Measurements from ENCODE around the gene CCT8. TPM values are rescaled to one million over a fixed set of nuclear protein-coding genes. Genes with fewer than 3 reads are reported as not detected.

CCT8 gene
- total RNA-seq, 1 donor from 2014 or later: 104 TPM

- Histone ChIP-seq H3K4me3 (no peak overlapping the region), H3K4me1 (no peaks in the 10 kb centered on the region), H3K9me3 (replicated peaks) (no peaks in the 10 kb centered on the region), H3K27me3 (ENCODE audit: low read depth) (no peaks in the 10 kb centered on the region), H3K27ac (replicated peaks) (no peak overlapping the region), H3K36me3 (no peaks in the 10 kb centered on the region)
- no peak for DNase-seq
- no peak for TF ChIP-seq CTCF (IDR thresholded peaks at IDR 0.05; ENCODE audit: borderline replicate concordance)
- intact Hi-C loops (cut with micrococcal nuclease): loop anchor here (10.0 kb wide), 1 partner anchor 48 kb away; no protein-coding TSS in a partner anchor
Observed at GRCh38 chr21:29096218-29097015, 23.0 kb upstream of the CCT8 start.

GRCh38 chr21:29092102-29092959 lies 18.9 kb upstream of the CCT8 start:
- Histone ChIP-seq H3K9me3 (replicated peaks) (no peaks in the 10 kb centered on the region), H3K27me3 (ENCODE audit: low read depth) (no peaks in the 10 kb centered on the region), H3K36me3 (no peaks in the 10 kb centered on the region), H3K27ac (replicated peaks) (no peak overlapping the region), H3K4me1 (peaks cover 8% of the 10 kb centered on the region), H3K4me3 (no peak overlapping the region)
- intact Hi-C loops (cut with micrococcal nuclease): loop anchor here (10.0 kb wide), 1 partner anchor 52 kb away; no protein-coding TSS in a partner anchor
- DNase-seq: no peak
- no peak for TF ChIP-seq CTCF (IDR thresholded peaks at IDR 0.05; ENCODE audit: borderline replicate concordance)

- H3K4me3 ChIP-seq: no peak overlapping the region
- H3K9me3 ChIP-seq (replicated peaks): no peaks in the 10 kb centered on the region
- H3K27ac ChIP-seq (replicated peaks): no peak overlapping the region
Observed at GRCh38 chr21:29091033-29091432, 17.6 kb upstream of the CCT8 start.

GRCh38 chr21:29085106-29085752 lies 11.8 kb upstream of the CCT8 start:
- Histone ChIP-seq H3K27ac (replicated peaks) (peak overlapping the region; percentile 14), H3K9me3 (replicated peaks) (no peaks in the 10 kb centered on the region), H3K27me3 (ENCODE audit: low read depth) (no peaks in the 10 kb centered on the region), H3K4me1 (peaks cover 20% of the 10 kb centered on the region), H3K36me3 (no peaks in the 10 kb centered on the region), H3K4me3 (no peak overlapping the region)
- no peak for DNase-seq
- intact Hi-C loops (cut with micrococcal nuclease): no loop called here
- no peak for TF ChIP-seq CTCF (IDR thresholded peaks at IDR 0.05; ENCODE audit: borderline replicate concordance)

More at GRCh38 chr21:29091033-29091432, 17.6 kb upstream of the CCT8 start:
- Histone ChIP-seq H3K36me3 (no peaks in the 10 kb centered on the region), H3K27me3 (ENCODE audit: low read depth) (no peaks in the 10 kb centered on the region), H3K4me1 (peaks cover 8% of the 10 kb centered on the region)
- intact Hi-C loops (cut with micrococcal nuclease): loop anchor here (2.0 to 10.0 kb wide), 2 partner anchors 54 to 282 kb away; no protein-coding TSS in a partner anchor
- DNase-seq: no peak
- no peak for TF ChIP-seq CTCF (IDR thresholded peaks at IDR 0.05; ENCODE audit: borderline replicate concordance)

- Histone ChIP-seq H3K4me1 (peaks cover 18% of the 10 kb centered on the region), H3K4me3 (no peak overlapping the region), H3K36me3 (no peaks in the 10 kb centered on the region), H3K27ac (replicated peaks) (no peak overlapping the region), H3K27me3 (ENCODE audit: low read depth) (no peaks in the 10 kb centered on the region), H3K9me3 (replicated peaks) (no peaks in the 10 kb centered on the region)
- TF ChIP-seq CTCF (IDR thresholded peaks at IDR 0.05; ENCODE audit: borderline replicate concordance): no peak
- DNase-seq: no peak
- intact Hi-C loops (cut with micrococcal nuclease): no loop called here
Observed at GRCh38 chr21:29084372-29084771, 10.9 kb upstream of the CCT8 start.

Data from left ventricle myocardium inferior (tissue), 1 donor.